Endothelial cell of umbilical vein (primary cell): ENCODE results near the gene WDR77. TPM values are rescaled to one million over a fixed set of nuclear protein-coding genes. Genes with fewer than 3 reads are reported as not detected.

ENCODE experiments used
- BruUV-seq: library from RNA; stranded (reverse); fragments of 400-500 nt; replicated peaks from 2 replicates; lab custom pipeline; 2021; lab: Mats Ljungman, UMichigan
- CTCF ChIA-PET: fragments of 300-600, 350-600 bp; sonication (Branson Sonifier 250); formaldehyde crosslinking; loops from one replicate; lab custom pipeline; 2021; ENCODE audit warnings: antibody characterized with exemption, inconsistent platforms; lab: Charles Lee
- POLR2A ChIA-PET: fragments of 300-600, 350-600 bp; sonication (Branson Sonifier 250); formaldehyde crosslinking; loops from one replicate; lab custom pipeline; 2021; ENCODE audit warnings: antibody characterized with exemption, inconsistent platforms; lab: Charles Lee
- DNase-seq: peaks from one replicate; pipeline ENCODE4 v3.0.0-alpha.2; 2011; ENCODE audit warnings: low read depth, low spot score
- FAIRE-seq: peaks from 2 replicates; lab custom pipeline; 2011; peaks lifted over from hg19 to GRCh38; lab: Jason Lieb, UNC
- H2AFZ ChIP-seq: 2 replicates; pipeline ENCODE4 v1.6.0; 2012; ENCODE audit warnings: low read depth, low read length, control low read depth, inconsistent platforms
- H3K27ac ChIP-seq: 2 replicates; pipeline ENCODE4 v1.5.1; 2011; ENCODE audit warnings: low read depth, mild to moderate bottlenecking, control low read depth, low read length, moderate library complexity; ENCODE audit not compliant: insufficient read depth
- H3K27me3 ChIP-seq, 2 experiments: 2 replicates each; pipeline versions ENCODE4 v1.6.0 to v1.6.1; 2011; ENCODE audit warnings: low read length in 2 of 2, mixed read lengths in 1 of 2; ENCODE audit not compliant: control insufficient read depth in 2 of 2, insufficient read depth in 2 of 2
- H3K36me3 ChIP-seq, 2 experiments: 2 replicates in 1 of 2; 3 replicates in 1 of 2; pipeline ENCODE4 v1.5.1; 2011; ENCODE audit warnings: low read length in 2 of 2, mild to moderate bottlenecking in 1 of 2, moderate library complexity in 1 of 2; ENCODE audit not compliant: control insufficient read depth in 2 of 2, insufficient read depth in 2 of 2; ENCODE audit errors: extremely low read depth in 1 of 2
- H3K4me1 ChIP-seq: 3 replicates; pipeline ENCODE4 v1.5.1; 2011; ENCODE audit warnings: mild to moderate bottlenecking, low read length; ENCODE audit not compliant: control insufficient read depth, insufficient read depth; ENCODE audit errors: extremely low read depth
- H3K4me2 ChIP-seq: 2 replicates; pipeline ENCODE4 v1.6.1; 2011; ENCODE audit warnings: low read length, control low read depth, mixed read lengths; ENCODE audit not compliant: insufficient read depth
- H3K4me3 ChIP-seq, 3 experiments: fragments of 200-600 bp in 1 of 3; sonication (generic), shearing (Covaris generic) in 1 of 3; replicated peaks in 1 of 3; 2 replicates each; pipeline ENCODE4 v1.5.1; 2011 to 2016; ENCODE audit warnings: control low read depth in 3 of 3, low read length in 3 of 3, mild to moderate bottlenecking in 2 of 3, inconsistent platforms in 1 of 3, low read depth in 1 of 3, moderate library complexity in 1 of 3; ENCODE audit not compliant: insufficient read depth in 1 of 3
- H3K79me2 ChIP-seq: 2 replicates; pipeline ENCODE4 v1.6.0; 2012; ENCODE audit warnings: low read length, inconsistent platforms; ENCODE audit not compliant: control insufficient read depth, insufficient read depth
- H3K9ac ChIP-seq: replicated peaks from 2 replicates; pipeline ENCODE3; 2011; ENCODE audit warnings: low read length, control low read depth; ENCODE audit not compliant: insufficient read depth; ENCODE audit errors: extremely low read depth
- H3K9me1 ChIP-seq: replicated peaks from 3 replicates; pipeline ENCODE4 v1.6.0; 2011; ENCODE audit warnings: mild to moderate bottlenecking, low read length; ENCODE audit not compliant: control insufficient read depth, insufficient read depth; ENCODE audit errors: extremely low read depth
- H3K9me3 ChIP-seq: replicated peaks from 2 replicates; pipeline ENCODE4 v1.5.1; 2012; ENCODE audit warnings: low read length, inconsistent platforms; ENCODE audit not compliant: control insufficient read depth, insufficient read depth
- H4K20me1 ChIP-seq: replicated peaks from 2 replicates; pipeline ENCODE3; 2011; ENCODE audit warnings: mild to moderate bottlenecking, low read length; ENCODE audit not compliant: control insufficient read depth, insufficient read depth; ENCODE audit errors: extremely low read depth
- EZH2 ChIP-seq: IDR thresholded peaks from 2 replicates; pipeline ENCODE4 v1.6.1; 2012; ENCODE audit warnings: borderline replicate concordance, low read depth, mild to moderate bottlenecking, moderate library complexity, low read length, inconsistent platforms; ENCODE audit not compliant: severe bottlenecking
- FOS ChIP-seq: IDR thresholded peaks from 2 replicates; pipeline ENCODE4 v1.6.1; 2011; ENCODE audit warnings: mild to moderate bottlenecking, low read length, moderate library complexity, borderline replicate concordance; ENCODE audit not compliant: insufficient read depth
- GATA2 ChIP-seq: IDR thresholded peaks from 2 replicates; pipeline ENCODE4 v1.7.0; 2011; ENCODE audit warnings: low read depth, mild to moderate bottlenecking, moderate library complexity, mixed read lengths, low read length; ENCODE audit not compliant: insufficient read length, insufficient read depth
- JUN ChIP-seq: IDR thresholded peaks from 2 replicates; pipeline ENCODE4 v1.6.1; 2011; ENCODE audit warnings: borderline replicate concordance, low read depth; ENCODE audit not compliant: insufficient read length, insufficient read depth
- MYC ChIP-seq: IDR thresholded peaks from one replicate; pipeline ENCODE4 v1.6.1; 2011; ENCODE audit warnings: mild to moderate bottlenecking, low read depth, low read length
- POLR2A ChIP-seq: IDR thresholded peaks from 2 replicates; pipeline ENCODE4 v1.6.1; 2012; ENCODE audit warnings: low read depth, mild to moderate bottlenecking, control low read depth, low read length
- POLR2AphosphoS5 ChIP-seq: IDR thresholded peaks from 2 replicates; pipeline ENCODE4 v1.6.1; 2012; ENCODE audit warnings: low read depth, mild to moderate bottlenecking, control low read depth, low read length, moderate library complexity; ENCODE audit not compliant: insufficient read depth
- dilution Hi-C: fragments of 300-500 bp; cut with MboI; formaldehyde crosslinking; loops from one replicate; pipeline ENCODE4 v1.15.0; 2019; ENCODE audit warnings: low sequenced_read_pairs; ENCODE audit not compliant: extremely low pct_ligation_motif_present
- intact Hi-C: fragments of 100-400 bp; cut with micrococcal nuclease; formaldehyde crosslinking; loops from one replicate; pipeline ENCODE4 v1.10.0; 2022
- polyA plus RNA-seq, 4 experiments: library from polyadenylated mRNA; depleted of rRNA in 3 of 4; stranded (reverse) in 3 of 4; unstranded in 1 of 4; fragments of >200 nt; gene quantifications; 2 replicates each; pipeline versions ENCODE4 v1.2.1 to v1.2.3, GENCODE V29; 2011 to 2012; ENCODE audit warnings: missing spikeins in 1 of 4
- total RNA-seq: library from RNA; stranded (reverse); gene quantifications from 2 replicates; pipeline ENCODE4 v1.2.3, GENCODE V29; 2021
- TF ChIP-seq, protein P1 (sequence below), 2 donors: IDR thresholded peaks; 1 replicate in 1 of 2; 2 replicates in 1 of 2; pipeline ENCODE4 v1.5.1; 2011; ENCODE audit warnings: low read length in 2 of 2, mild to moderate bottlenecking in 2 of 2, moderate library complexity in 2 of 2, control low read depth in 1 of 2, inconsistent platforms in 1 of 2, low read depth in 1 of 2; ENCODE audit not compliant: insufficient read depth in 1 of 2; ENCODE audit errors: extremely low read depth in 1 of 2
- TF ChIP-seq, protein P2 (sequence below): IDR thresholded peaks from 2 replicates; pipeline ENCODE4 v1.6.1; 2011; ENCODE audit not compliant: insufficient read depth, insufficient read length

WDR77 gene
- total and polyA plus RNA-seq, 2 donors (not counting 3 experiments of a cell fraction or from before 2014, with no cell fraction given) = 41.3 to 116 TPM

DNA sequence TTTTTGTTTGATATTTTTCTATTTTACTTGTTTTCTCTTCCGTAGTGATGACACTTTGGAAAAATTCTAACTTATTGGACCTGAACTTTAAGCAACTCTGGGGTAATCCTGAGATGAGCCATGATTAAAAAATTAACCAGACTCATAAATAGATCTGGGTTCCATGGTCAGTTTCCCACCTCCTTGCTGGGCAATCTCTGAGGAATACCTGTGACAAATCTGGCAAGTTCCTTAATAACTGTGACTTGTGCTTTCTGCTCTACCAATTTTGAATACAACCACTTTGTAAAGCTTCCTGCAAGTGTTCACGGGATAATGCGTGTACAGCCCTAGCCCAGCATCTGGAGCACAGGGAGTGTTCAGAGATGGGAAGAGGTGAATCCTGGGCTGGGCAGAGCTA lies 24.8 kb downstream of the WDR77 start:
- peaks cover 10 to 19% of the 10 kb centered on the region in 2 experiments for H3K27me3 ChIP-seq
- H4K20me1 ChIP-seq = no peaks in the 10 kb centered on the region
- no peak overlapping the region for H3K4me2 ChIP-seq
- no peak overlapping the region for H2AFZ ChIP-seq
- no peak overlapping the region for H3K27ac ChIP-seq
- no peak for DNase-seq
- no peaks in the 10 kb centered on the region for H3K9me1 ChIP-seq
- dilution Hi-C loops = no loop called here
- no peaks in the 10 kb centered on the region for H3K36me3 ChIP-seq
- H3K4me3 ChIP-seq = no peak overlapping the region
- CTCF ChIA-PET = no interaction called here
- no peak for FAIRE-seq
- H3K79me2 ChIP-seq = no peaks in the 10 kb centered on the region
- intact Hi-C loops = no loop called here
- no peaks in the 10 kb centered on the region for H3K4me1 ChIP-seq
- TF ChIP-seq, protein P1, sequence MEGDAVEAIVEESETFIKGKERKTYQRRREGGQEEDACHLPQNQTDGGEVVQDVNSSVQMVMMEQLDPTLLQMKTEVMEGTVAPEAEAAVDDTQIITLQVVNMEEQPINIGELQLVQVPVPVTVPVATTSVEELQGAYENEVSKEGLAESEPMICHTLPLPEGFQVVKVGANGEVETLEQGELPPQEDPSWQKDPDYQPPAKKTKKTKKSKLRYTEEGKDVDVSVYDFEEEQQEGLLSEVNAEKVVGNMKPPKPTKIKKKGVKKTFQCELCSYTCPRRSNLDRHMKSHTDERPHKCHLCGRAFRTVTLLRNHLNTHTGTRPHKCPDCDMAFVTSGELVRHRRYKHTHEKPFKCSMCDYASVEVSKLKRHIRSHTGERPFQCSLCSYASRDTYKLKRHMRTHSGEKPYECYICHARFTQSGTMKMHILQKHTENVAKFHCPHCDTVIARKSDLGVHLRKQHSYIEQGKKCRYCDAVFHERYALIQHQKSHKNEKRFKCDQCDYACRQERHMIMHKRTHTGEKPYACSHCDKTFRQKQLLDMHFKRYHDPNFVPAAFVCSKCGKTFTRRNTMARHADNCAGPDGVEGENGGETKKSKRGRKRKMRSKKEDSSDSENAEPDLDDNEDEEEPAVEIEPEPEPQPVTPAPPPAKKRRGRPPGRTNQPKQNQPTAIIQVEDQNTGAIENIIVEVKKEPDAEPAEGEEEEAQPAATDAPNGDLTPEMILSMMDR (IDR thresholded peaks at IDR 0.05; ENCODE audit: extremely low read depth in 1 of 2, insufficient read depth in 1 of 2, low read depth in 1 of 2, low read length in 2 of 2) = no peak
- no peak for TF ChIP-seq MYC
- no peak for TF ChIP-seq JUN
- no peak for TF ChIP-seq FOS
- no peak for TF ChIP-seq EZH2
- no peak for TF ChIP-seq GATA2
- no peak for TF ChIP-seq POLR2A
- no peak for TF ChIP-seq POLR2AphosphoS5
- TF ChIP-seq, protein P2, sequence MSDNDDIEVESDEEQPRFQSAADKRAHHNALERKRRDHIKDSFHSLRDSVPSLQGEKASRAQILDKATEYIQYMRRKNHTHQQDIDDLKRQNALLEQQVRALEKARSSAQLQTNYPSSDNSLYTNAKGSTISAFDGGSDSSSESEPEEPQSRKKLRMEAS = no peak
- POLR2A ChIA-PET = no interaction called here
- no TSS peak for BruUV-seq
- no peaks in the 10 kb centered on the region for H3K9me3 ChIP-seq
- H3K9ac ChIP-seq = no peak overlapping the region
